Muscle layer of duodenum (tissue), 2 donors: ENCODE data around the gene NCOR2.
"Not testable (repeated sequence)": the region's sequence is repeated elsewhere in the genome, so short reads cannot be mapped to it uniquely, and the experiment has no call there.

Experiments used
- H3K27ac ChIP-seq: one replicate; pipeline ENCODE4 v1.7.0; 2013; ENCODE audit warnings: mild to moderate bottlenecking, low read length
- H3K27me3 ChIP-seq: one replicate; pipeline ENCODE4 v1.7.0; 2013; ENCODE audit warnings: low read depth, mild to moderate bottlenecking, control low read depth, low read length
- H3K36me3 ChIP-seq, 2 donors: one replicate each; pipeline ENCODE4 v1.7.0; 2013; ENCODE audit warnings: low read length in 2 of 2, control low read depth in 1 of 2, mild to moderate bottlenecking in 1 of 2; ENCODE audit not compliant: insufficient read depth in 2 of 2, control insufficient read depth in 1 of 2
- H3K4me1 ChIP-seq, 2 donors: one replicate each; pipeline ENCODE4 v1.7.0; 2013; ENCODE audit warnings: low read length in 2 of 2, mild to moderate bottlenecking in 2 of 2, control low read depth in 1 of 2, moderate library complexity in 1 of 2; ENCODE audit not compliant: insufficient read depth in 2 of 2, control insufficient read depth in 1 of 2
- H3K4me3 ChIP-seq, 2 donors: one replicate each; pipeline ENCODE4 v1.7.0; 2013; ENCODE audit warnings: low read length in 2 of 2, low read depth in 1 of 2, mild to moderate bottlenecking in 1 of 2
- H3K9me3 ChIP-seq, 2 donors: one replicate each; pipeline ENCODE4 v1.7.0; 2013; ENCODE audit warnings: low read length in 2 of 2, control low read depth in 1 of 2, mild to moderate bottlenecking in 1 of 2; ENCODE audit not compliant: control insufficient read depth in 1 of 2
- donor health status: healthy.

NCOR2 gene

GRCh38 chr12:124595444-124595843 lies 28.0 kb upstream of the NCOR2 start:
- Histone ChIP-seq H3K27ac (no peak overlapping the region), H3K4me1 (no peaks in the 10 kb centered on the region), H3K9me3 (no peaks in the 10 kb centered on the region), H3K27me3 (no peaks in the 10 kb centered on the region), H3K4me3 (no peak overlapping the region), H3K36me3 (no peaks in the 10 kb centered on the region)

- Histone ChIP-seq H3K36me3 (no peaks in the 10 kb centered on the region), H3K27me3 (no peaks in the 10 kb centered on the region), H3K4me1 (no peaks in the 10 kb centered on the region), H3K27ac (no peak overlapping the region), H3K9me3 (no peaks in the 10 kb centered on the region), H3K4me3 (no peak overlapping the region)
These were observed 27.4 kb upstream of the NCOR2 start for GRCh38 chr12:124594851-124595250.

- Histone ChIP-seq H3K4me3 (no peak overlapping the region), H3K9me3 (no peaks in the 10 kb centered on the region), H3K27me3 (no peaks in the 10 kb centered on the region), H3K36me3 (no peaks in the 10 kb centered on the region), H3K27ac (no peak overlapping the region), H3K4me1 (peaks cover 0 to 1% of the 10 kb centered on the region in 2 donors)
These were observed 26.5 kb upstream of the NCOR2 start for GRCh38 chr12:124593851-124594401.

- no peak overlapping the region for H3K27ac ChIP-seq
- no peak overlapping the region for H3K4me3 ChIP-seq
- H3K27me3 ChIP-seq, result no peaks in the 10 kb centered on the region
- peaks cover 0 to 6% of the 10 kb centered on the region in 2 donors for H3K4me1 ChIP-seq
- H3K9me3 ChIP-seq, result no peaks in the 10 kb centered on the region
- no peaks in the 10 kb centered on the region for H3K36me3 ChIP-seq
These were observed 25.8 kb upstream of the NCOR2 start for GRCh38 chr12:124593176-124593575.

GRCh38 chr12:124592481-124593160 lies 25.2 kb upstream of the NCOR2 start:
- no peak overlapping the region for H3K4me3 ChIP-seq
- H3K27me3 ChIP-seq, result no peaks in the 10 kb centered on the region
- H3K9me3 ChIP-seq, result no peaks in the 10 kb centered on the region
- peaks cover 0 to 6% of the 10 kb centered on the region in 2 donors for H3K4me1 ChIP-seq
- no peak overlapping the region for H3K27ac ChIP-seq
- H3K36me3 ChIP-seq, result no peaks in the 10 kb centered on the region

GRCh38 chr12:124592050-124592449 lies 24.6 kb upstream of the NCOR2 start:
- H3K36me3 ChIP-seq, result no peaks in the 10 kb centered on the region
- no peak overlapping the region for H3K4me3 ChIP-seq
- H3K27me3 ChIP-seq, result no peaks in the 10 kb centered on the region
- H3K4me1 ChIP-seq, result peaks cover 0 to 6% of the 10 kb centered on the region in 2 donors
- H3K27ac ChIP-seq, result no peak overlapping the region
- no peaks in the 10 kb centered on the region for H3K9me3 ChIP-seq

- H3K27ac ChIP-seq, result no peak overlapping the region
- peaks cover 0 to 6% of the 10 kb centered on the region in 2 donors for H3K4me1 ChIP-seq
- H3K9me3 ChIP-seq, result no peaks in the 10 kb centered on the region
- H3K4me3 ChIP-seq, result no peak overlapping the region
- no peaks in the 10 kb centered on the region for H3K27me3 ChIP-seq
- H3K36me3 ChIP-seq, result no peaks in the 10 kb centered on the region
These were observed 23.0 kb upstream of the NCOR2 start for GRCh38 chr12:124590447-124590846.

GRCh38 chr12:124588751-124589267 lies 21.4 kb upstream of the NCOR2 start:
- H3K9me3 ChIP-seq, result no peaks in the 10 kb centered on the region
- peaks cover 0 to 6% of the 10 kb centered on the region in 2 donors for H3K4me1 ChIP-seq
- H3K27ac ChIP-seq, result peak overlapping the region; percentile 54
- H3K4me3 ChIP-seq, result peak overlapping the region in 1 of 2 donors; percentile 34
- no peaks in the 10 kb centered on the region for H3K36me3 ChIP-seq
- H3K27me3 ChIP-seq, result no peaks in the 10 kb centered on the region

GRCh38 chr12:124588018-124588634 lies 20.7 kb upstream of the NCOR2 start:
- H3K4me1 ChIP-seq, result peaks cover 0 to 6% of the 10 kb centered on the region in 2 donors
- H3K9me3 ChIP-seq, result no peaks in the 10 kb centered on the region
- no peaks in the 10 kb centered on the region for H3K27me3 ChIP-seq
- H3K27ac ChIP-seq, result peak overlapping the region; percentile 54
- H3K36me3 ChIP-seq, result no peaks in the 10 kb centered on the region
- no peak overlapping the region for H3K4me3 ChIP-seq

GRCh38 chr12:124586756-124587155 lies 19.3 kb upstream of the NCOR2 start:
- no peaks in the 10 kb centered on the region for H3K27me3 ChIP-seq
- H3K4me1 ChIP-seq, result peaks cover 0 to 6% of the 10 kb centered on the region in 2 donors
- no peak overlapping the region for H3K27ac ChIP-seq
- no peaks in the 10 kb centered on the region for H3K9me3 ChIP-seq
- H3K4me3 ChIP-seq, result no peak overlapping the region
- no peaks in the 10 kb centered on the region for H3K36me3 ChIP-seq

- H3K27me3 ChIP-seq, H3K36me3 ChIP-seq, H3K27ac ChIP-seq, H3K9me3 ChIP-seq, H3K4me1 ChIP-seq, H3K4me3 ChIP-seq: not testable (repeated sequence)
These were observed 17.1 kb upstream of the NCOR2 start for GRCh38 chr12:124584494-124584893.
